SH-SY5Y (cell line): ENCODE measurements around the gene HOXB9.

Experiments used
- GATA2 ChIP-seq: IDR thresholded peaks from 2 replicates; pipeline ENCODE4 v1.6.1; 2011; ENCODE audit warnings: mild to moderate bottlenecking, low read depth, low read length
- GATA3 ChIP-seq: IDR thresholded peaks from 2 replicates; pipeline ENCODE4 v1.6.1; 2011; ENCODE audit warnings: low read depth, mild to moderate bottlenecking, low read length, moderate library complexity

DNA sequence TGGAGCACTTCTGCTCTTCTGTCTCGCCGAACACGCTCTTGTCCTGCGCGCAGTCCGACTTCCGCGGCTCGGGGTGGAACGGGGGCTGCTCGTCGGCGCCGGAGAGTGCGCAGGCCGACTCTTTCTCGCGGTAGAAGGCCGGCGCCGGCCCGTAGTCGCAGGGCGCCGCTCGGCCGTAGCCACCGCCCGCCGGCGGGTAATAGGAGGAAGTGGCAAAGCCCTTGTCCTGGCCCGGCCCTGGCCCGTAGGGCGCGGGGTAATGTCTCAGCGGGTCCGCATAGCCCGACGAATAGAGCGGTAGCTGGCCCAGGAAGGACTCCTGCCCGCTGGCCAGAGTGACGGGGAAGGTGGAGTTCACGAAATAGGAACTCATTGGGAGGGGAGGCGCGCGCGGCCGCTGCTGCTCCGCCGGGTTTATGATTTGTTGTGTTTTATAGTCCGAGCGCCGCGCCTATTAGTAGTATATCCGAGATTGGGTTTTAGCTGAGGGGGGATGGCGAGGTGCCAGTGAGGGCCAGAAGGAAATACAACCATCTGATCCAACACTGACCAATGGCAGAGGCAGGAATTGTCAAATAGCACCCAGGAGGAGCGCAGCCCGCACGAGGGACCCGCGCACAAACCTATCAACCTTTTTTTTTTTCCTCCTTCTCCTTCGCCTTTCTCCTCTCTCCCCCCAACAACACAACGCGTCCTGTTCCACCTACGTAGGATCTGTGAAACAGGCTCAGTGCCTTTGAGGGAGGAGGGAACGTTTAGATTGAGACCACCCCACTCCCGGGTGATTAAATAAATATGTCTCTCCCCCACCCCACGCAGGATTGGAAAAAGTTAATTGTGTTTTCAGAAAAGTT is 28.2 kb downstream of the HOXB9 start:
- TF ChIP-seq GATA2 (no peak), GATA3 (no peak)
